ENCODE data around the gene OXSM.

DNA sequence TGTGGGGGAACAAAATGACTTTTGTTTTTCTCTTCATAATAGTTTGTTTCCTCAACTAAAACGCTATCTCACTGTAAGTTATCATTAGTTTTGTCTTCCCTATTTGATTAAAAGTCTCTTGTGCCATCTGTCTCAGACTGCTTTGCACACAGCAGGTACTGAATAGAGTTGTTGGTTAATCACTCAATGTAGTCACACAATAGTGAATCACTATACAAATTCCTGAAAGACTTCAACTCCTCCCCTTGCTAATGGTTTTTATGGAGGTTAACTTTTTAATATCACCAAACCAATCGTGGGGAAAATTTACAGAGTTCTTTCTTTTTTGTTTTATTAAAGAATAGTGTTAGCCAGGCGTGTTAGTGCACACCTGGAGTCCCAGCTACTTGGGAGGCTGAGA, 4.1 kb upstream of the OXSM start:
- TF ChIP-seq, protein P1, sequence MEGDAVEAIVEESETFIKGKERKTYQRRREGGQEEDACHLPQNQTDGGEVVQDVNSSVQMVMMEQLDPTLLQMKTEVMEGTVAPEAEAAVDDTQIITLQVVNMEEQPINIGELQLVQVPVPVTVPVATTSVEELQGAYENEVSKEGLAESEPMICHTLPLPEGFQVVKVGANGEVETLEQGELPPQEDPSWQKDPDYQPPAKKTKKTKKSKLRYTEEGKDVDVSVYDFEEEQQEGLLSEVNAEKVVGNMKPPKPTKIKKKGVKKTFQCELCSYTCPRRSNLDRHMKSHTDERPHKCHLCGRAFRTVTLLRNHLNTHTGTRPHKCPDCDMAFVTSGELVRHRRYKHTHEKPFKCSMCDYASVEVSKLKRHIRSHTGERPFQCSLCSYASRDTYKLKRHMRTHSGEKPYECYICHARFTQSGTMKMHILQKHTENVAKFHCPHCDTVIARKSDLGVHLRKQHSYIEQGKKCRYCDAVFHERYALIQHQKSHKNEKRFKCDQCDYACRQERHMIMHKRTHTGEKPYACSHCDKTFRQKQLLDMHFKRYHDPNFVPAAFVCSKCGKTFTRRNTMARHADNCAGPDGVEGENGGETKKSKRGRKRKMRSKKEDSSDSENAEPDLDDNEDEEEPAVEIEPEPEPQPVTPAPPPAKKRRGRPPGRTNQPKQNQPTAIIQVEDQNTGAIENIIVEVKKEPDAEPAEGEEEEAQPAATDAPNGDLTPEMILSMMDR (IDR thresholded peaks at IDR 0.05; ENCODE audit: insufficient read depth, low read length): no peak
- TF ChIP-seq POLR2AphosphoS5 (IDR thresholded peaks at IDR 0.05; ENCODE audit: low read depth) (no peak), GABPA (IDR thresholded peaks at IDR 0.05; ENCODE audit: low read depth) (no peak), SPI1 (IDR thresholded peaks at IDR 0.05; ENCODE audit: borderline replicate concordance, low read depth) (no peak)
- TF ChIP-seq, protein P2, sequence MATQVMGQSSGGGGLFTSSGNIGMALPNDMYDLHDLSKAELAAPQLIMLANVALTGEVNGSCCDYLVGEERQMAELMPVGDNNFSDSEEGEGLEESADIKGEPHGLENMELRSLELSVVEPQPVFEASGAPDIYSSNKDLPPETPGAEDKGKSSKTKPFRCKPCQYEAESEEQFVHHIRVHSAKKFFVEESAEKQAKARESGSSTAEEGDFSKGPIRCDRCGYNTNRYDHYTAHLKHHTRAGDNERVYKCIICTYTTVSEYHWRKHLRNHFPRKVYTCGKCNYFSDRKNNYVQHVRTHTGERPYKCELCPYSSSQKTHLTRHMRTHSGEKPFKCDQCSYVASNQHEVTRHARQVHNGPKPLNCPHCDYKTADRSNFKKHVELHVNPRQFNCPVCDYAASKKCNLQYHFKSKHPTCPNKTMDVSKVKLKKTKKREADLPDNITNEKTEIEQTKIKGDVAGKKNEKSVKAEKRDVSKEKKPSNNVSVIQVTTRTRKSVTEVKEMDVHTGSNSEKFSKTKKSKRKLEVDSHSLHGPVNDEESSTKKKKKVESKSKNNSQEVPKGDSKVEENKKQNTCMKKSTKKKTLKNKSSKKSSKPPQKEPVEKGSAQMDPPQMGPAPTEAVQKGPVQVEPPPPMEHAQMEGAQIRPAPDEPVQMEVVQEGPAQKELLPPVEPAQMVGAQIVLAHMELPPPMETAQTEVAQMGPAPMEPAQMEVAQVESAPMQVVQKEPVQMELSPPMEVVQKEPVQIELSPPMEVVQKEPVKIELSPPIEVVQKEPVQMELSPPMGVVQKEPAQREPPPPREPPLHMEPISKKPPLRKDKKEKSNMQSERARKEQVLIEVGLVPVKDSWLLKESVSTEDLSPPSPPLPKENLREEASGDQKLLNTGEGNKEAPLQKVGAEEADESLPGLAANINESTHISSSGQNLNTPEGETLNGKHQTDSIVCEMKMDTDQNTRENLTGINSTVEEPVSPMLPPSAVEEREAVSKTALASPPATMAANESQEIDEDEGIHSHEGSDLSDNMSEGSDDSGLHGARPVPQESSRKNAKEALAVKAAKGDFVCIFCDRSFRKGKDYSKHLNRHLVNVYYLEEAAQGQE (IDR thresholded peaks at IDR 0.05; ENCODE audit: insufficient replicate concordance, low read depth): no peak
